22Rv1 (cell line): ENCODE measurements around the gene LARP4B.

ENCODE experiments used
- ZFX ChIP-seq: fragments of 450-650 bp; IDR thresholded peaks from 2 replicates; pipeline ENCODE4 v1.6.1; 2017; ENCODE audit warnings: antibody characterized with exemption, borderline replicate concordance
- TF ChIP-seq, protein P1 (sequence below): fragments of 450-650 bp; IDR thresholded peaks from 2 replicates; pipeline ENCODE4 v1.5.1; 2017; ENCODE audit warnings: mild to moderate bottlenecking

DNA sequence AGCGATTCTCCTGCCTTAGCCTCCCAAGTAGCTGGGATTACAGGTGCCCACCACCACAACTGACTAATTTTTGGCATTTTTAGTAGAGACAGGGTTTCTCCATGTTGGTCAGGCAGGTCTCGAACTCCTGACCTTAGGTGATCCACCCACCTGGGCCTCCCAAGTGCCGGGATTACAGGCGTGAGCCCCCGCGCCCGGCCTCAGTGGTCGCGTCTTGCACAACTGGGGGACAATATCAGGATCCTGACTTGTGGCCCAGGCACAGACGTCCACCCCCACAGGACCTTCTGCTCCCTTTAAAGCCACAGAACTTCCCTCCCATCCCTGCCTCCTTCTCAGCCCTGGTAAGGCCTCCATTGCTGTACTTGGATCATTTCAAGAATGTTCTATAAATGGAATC, 16.8 kb upstream of the LARP4B start:
- TF ChIP-seq, protein P1, sequence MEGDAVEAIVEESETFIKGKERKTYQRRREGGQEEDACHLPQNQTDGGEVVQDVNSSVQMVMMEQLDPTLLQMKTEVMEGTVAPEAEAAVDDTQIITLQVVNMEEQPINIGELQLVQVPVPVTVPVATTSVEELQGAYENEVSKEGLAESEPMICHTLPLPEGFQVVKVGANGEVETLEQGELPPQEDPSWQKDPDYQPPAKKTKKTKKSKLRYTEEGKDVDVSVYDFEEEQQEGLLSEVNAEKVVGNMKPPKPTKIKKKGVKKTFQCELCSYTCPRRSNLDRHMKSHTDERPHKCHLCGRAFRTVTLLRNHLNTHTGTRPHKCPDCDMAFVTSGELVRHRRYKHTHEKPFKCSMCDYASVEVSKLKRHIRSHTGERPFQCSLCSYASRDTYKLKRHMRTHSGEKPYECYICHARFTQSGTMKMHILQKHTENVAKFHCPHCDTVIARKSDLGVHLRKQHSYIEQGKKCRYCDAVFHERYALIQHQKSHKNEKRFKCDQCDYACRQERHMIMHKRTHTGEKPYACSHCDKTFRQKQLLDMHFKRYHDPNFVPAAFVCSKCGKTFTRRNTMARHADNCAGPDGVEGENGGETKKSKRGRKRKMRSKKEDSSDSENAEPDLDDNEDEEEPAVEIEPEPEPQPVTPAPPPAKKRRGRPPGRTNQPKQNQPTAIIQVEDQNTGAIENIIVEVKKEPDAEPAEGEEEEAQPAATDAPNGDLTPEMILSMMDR, result no peak
- TF ChIP-seq ZFX, result no peak
